Measurements from ENCODE around the gene COL3A1. TPM values are rescaled to one million over a fixed set of nuclear protein-coding genes. Genes with fewer than 3 reads are reported as not detected.

Gene COL3A1
- total and polyA plus RNA-seq, 2 of the 8 experiments (the other 6 are each of a cell fraction or from before 2014, with no cell fraction given), result 0.07 to 0.11 TPM

DNA sequence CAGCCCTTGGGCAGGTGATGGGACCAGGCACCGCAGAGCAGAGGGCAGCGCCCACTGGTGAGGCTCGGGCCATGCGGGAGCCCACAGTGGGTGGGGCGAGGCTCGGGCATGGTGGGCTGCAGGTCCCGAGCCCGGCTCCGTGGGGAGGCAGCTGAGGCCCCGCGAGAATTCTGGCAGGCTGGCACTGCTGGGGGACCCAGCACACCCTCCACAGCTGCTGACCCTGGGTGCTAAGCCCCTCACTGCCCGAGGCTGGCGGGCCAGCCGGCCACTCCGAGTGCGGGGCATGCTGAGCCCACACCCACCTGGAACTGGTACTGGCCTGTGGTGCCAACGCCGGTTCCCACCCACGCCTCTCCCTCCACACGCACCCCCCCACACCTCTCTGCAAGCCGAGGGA is 29.7 kb upstream of the COL3A1 start (continued):
- no peak for TF ChIP-seq RAD21 (IDR thresholded peaks at IDR 0.05 in 1 of 2, conservative IDR thresholded peaks at IDR 0.05 in 1 of 2; ENCODE audit: low read depth in 2 of 2, low read length in 2 of 2)

All from H1 (cell line).